ENCODE measurements around the gene ABCG1. TPM values are rescaled to one million over a fixed set of nuclear protein-coding genes. Genes with fewer than 3 reads are reported as not detected.

The ABCG1 gene
- total and polyA plus RNA-seq, 2 donors (not counting 1 experiment from before 2014, with no cell fraction given): under 0.01 to 0.12 TPM

DNA sequence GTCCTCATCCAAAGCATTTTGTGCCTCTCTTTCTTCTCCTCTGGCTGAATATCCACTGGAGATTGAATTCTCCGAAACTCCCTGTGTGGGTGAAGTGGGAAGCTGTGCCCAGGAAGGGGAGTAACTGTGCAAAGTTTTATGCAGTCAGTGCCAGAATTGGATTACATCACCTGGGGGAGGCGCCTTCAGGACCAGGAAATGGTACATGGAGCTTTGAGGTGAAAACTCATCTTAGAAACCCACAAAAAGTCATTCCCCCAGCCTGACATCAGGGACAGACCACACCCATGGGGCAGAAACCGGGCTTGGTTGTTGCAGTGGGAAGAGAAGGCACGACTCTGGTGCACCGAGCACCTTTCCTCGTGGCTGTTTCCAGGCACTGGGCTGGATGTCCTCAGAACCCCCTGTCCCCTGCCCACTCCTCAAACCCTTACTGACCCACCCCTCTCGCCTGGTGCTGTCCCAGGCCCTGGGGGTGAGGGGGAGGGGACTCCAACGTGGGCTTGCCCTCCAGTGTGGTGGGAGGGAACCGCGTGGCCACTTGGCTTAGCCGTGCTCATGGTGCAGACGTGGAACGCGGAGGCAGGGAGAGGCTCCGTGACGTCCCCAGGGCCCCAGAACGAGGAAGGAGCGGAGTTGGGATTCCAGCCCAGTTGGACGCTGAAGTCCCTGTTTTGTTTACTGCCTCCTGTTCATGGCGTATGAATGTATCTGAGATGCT lies 80.5 kb downstream of the ABCG1 start:
- DNase-seq (ENCODE audit: low read depth in 2 of 2): no peak
- TF ChIP-seq, protein P1, sequence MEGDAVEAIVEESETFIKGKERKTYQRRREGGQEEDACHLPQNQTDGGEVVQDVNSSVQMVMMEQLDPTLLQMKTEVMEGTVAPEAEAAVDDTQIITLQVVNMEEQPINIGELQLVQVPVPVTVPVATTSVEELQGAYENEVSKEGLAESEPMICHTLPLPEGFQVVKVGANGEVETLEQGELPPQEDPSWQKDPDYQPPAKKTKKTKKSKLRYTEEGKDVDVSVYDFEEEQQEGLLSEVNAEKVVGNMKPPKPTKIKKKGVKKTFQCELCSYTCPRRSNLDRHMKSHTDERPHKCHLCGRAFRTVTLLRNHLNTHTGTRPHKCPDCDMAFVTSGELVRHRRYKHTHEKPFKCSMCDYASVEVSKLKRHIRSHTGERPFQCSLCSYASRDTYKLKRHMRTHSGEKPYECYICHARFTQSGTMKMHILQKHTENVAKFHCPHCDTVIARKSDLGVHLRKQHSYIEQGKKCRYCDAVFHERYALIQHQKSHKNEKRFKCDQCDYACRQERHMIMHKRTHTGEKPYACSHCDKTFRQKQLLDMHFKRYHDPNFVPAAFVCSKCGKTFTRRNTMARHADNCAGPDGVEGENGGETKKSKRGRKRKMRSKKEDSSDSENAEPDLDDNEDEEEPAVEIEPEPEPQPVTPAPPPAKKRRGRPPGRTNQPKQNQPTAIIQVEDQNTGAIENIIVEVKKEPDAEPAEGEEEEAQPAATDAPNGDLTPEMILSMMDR (conservative IDR thresholded peaks at IDR 0.05 in 1 of 2, IDR thresholded peaks at IDR 0.05 in 1 of 2; ENCODE audit: low read depth in 1 of 2, low read length in 2 of 2): no peak
- no peak for TF ChIP-seq EZH2 (IDR thresholded peaks at IDR 0.05; ENCODE audit: low read length, missing control alignments)
- Histone ChIP-seq H3K27me3 (ENCODE audit: control insufficient read depth, insufficient read depth, low read length) (no peaks in the 10 kb centered on the region), H3K9me3 (ENCODE audit: control insufficient read depth, insufficient read depth, low read depth, low read length) (no peaks in the 10 kb centered on the region), H3K4me2 (ENCODE audit: extremely low read depth, insufficient read depth, low read length) (no peak overlapping the region), H3K4me3 (replicated peaks in 1 of 4; ENCODE audit: control extremely low read depth in 1 of 4, insufficient read depth in 1 of 4, low read depth in 3 of 4, low read length in 4 of 4) (no peak overlapping the region), H4K20me1 (ENCODE audit: control insufficient read depth, extremely low read depth, insufficient read depth, low read length) (no peaks in the 10 kb centered on the region), H3K4me1 (ENCODE audit: control insufficient read depth, extremely low read depth, insufficient read depth, low read length) (no peaks in the 10 kb centered on the region), H3K79me2 (ENCODE audit: control insufficient read depth, insufficient read depth, low read length) (no peaks in the 10 kb centered on the region), H3K36me3 (ENCODE audit: control insufficient read depth, insufficient read depth, low read length) (no peaks in the 10 kb centered on the region), H2AFZ (ENCODE audit: low read length) (no peak overlapping the region), H3K9ac (ENCODE audit: insufficient read depth, low read length) (no peak overlapping the region), H3K27ac (ENCODE audit: insufficient read depth, low read length) (no peak overlapping the region)

DNA sequence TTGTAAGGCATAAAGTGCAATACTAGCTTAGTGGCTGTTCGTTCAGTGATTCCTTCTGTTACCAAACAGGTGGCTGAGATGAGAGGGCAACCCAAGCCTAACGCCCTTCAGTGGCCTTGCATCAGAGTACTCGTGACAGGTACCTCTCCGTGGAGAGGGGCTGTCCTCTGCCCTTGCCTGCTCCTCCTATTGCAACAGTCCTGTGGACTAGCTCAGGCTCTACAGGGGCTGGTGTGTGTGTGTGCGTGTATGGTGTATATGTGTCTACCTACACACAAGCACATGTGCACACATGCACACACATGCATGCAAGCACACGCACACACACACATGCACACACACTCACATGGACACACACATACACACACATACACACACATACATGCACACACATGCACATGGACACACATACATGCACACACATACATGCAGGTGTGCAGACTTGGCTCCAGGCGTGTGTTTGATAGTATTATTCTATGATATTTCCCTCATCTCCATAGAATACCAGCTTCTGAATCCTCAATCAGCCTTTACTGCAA lies 81.2 kb downstream of the ABCG1 start:
- TF ChIP-seq EZH2 (IDR thresholded peaks at IDR 0.05; ENCODE audit: low read length, missing control alignments): no peak
- TF ChIP-seq, protein P1 (conservative IDR thresholded peaks at IDR 0.05 in 1 of 2, IDR thresholded peaks at IDR 0.05 in 1 of 2; ENCODE audit: low read depth in 1 of 2, low read length in 2 of 2): no peak
- no peaks in the 10 kb centered on the region for H3K4me1 ChIP-seq (ENCODE audit: control insufficient read depth, extremely low read depth, insufficient read depth, low read length)

DNA sequence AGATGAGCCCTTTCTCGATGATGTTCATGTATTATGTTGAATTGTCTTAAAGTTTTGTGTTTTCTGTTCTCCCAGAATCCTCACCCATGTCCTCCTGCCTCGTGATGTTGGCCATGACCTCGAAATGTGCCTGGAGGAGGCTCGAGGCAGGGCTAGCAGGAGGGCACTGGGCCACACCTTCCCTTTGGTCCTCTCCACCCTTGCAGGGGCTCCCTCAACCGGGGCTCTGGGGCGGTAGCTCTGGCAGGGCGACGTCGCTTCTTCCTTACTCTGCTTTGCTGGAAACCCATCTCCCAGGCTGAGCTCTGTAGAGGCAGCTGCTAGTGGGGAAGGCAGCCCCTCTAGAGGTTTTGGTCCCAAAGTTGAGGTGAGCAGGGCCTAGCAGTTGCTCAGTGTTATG lies 82.0 kb downstream of the ABCG1 start:
- Histone ChIP-seq H3K36me3 (ENCODE audit: control insufficient read depth, insufficient read depth, low read length) (no peaks in the 10 kb centered on the region), H3K79me2 (ENCODE audit: control insufficient read depth, insufficient read depth, low read length) (no peaks in the 10 kb centered on the region), H3K9me3 (ENCODE audit: control insufficient read depth, insufficient read depth, low read depth, low read length) (no peaks in the 10 kb centered on the region), H3K4me2 (ENCODE audit: extremely low read depth, insufficient read depth, low read length) (no peak overlapping the region), H3K4me1 (ENCODE audit: control insufficient read depth, extremely low read depth, insufficient read depth, low read length) (no peaks in the 10 kb centered on the region), H3K27ac (ENCODE audit: insufficient read depth, low read length) (no peak overlapping the region), H2AFZ (ENCODE audit: low read length) (no peak overlapping the region), H3K4me3 (replicated peaks in 1 of 4; ENCODE audit: control extremely low read depth in 1 of 4, insufficient read depth in 1 of 4, low read depth in 3 of 4, low read length in 4 of 4) (no peak overlapping the region), H4K20me1 (ENCODE audit: control insufficient read depth, extremely low read depth, insufficient read depth, low read length) (no peaks in the 10 kb centered on the region), H3K9ac (ENCODE audit: insufficient read depth, low read length) (no peak overlapping the region), H3K27me3 (ENCODE audit: control insufficient read depth, insufficient read depth, low read length) (no peaks in the 10 kb centered on the region)
- no peak for DNase-seq (ENCODE audit: low read depth in 2 of 2)
- TF ChIP-seq, protein P1 (conservative IDR thresholded peaks at IDR 0.05 in 1 of 2, IDR thresholded peaks at IDR 0.05 in 1 of 2; ENCODE audit: low read depth in 1 of 2, low read length in 2 of 2): no peak
- no peak for TF ChIP-seq EZH2 (IDR thresholded peaks at IDR 0.05; ENCODE audit: low read length, missing control alignments)

More for the DNA sequence above, 81.2 kb downstream of the ABCG1 start:
- Histone ChIP-seq H2AFZ (ENCODE audit: low read length) (no peak overlapping the region), H3K4me3 (replicated peaks in 1 of 4; ENCODE audit: control extremely low read depth in 1 of 4, insufficient read depth in 1 of 4, low read depth in 3 of 4, low read length in 4 of 4) (no peak overlapping the region), H3K9me3 (ENCODE audit: control insufficient read depth, insufficient read depth, low read depth, low read length) (no peaks in the 10 kb centered on the region), H3K36me3 (ENCODE audit: control insufficient read depth, insufficient read depth, low read length) (no peaks in the 10 kb centered on the region), H3K79me2 (ENCODE audit: control insufficient read depth, insufficient read depth, low read length) (no peaks in the 10 kb centered on the region), H3K9ac (ENCODE audit: insufficient read depth, low read length) (no peak overlapping the region), H3K27me3 (ENCODE audit: control insufficient read depth, insufficient read depth, low read length) (no peaks in the 10 kb centered on the region), H3K27ac (ENCODE audit: insufficient read depth, low read length) (no peak overlapping the region), H3K4me2 (ENCODE audit: extremely low read depth, insufficient read depth, low read length) (no peak overlapping the region), H4K20me1 (ENCODE audit: control insufficient read depth, extremely low read depth, insufficient read depth, low read length) (no peaks in the 10 kb centered on the region)
- no peak for DNase-seq (ENCODE audit: low read depth in 2 of 2)
